ENCODE measurements around the gene GRIN2A. TPM values are rescaled to one million over a fixed set of nuclear protein-coding genes. Genes with fewer than 3 reads are reported as not detected.

GRIN2A gene
- total and polyA plus RNA-seq, 2 of the 13 experiments (the other 11 are each of a cell fraction or from before 2014, with no cell fraction given): not detected

- TF ChIP-seq ZNF121 (CRISPR knock-in tag; IDR thresholded peaks at IDR 0.05) (no peak), FIP1L1 (IDR thresholded peaks at IDR 0.05; ENCODE audit: borderline replicate concordance, insufficient read depth, low read depth, low read length) (no peak), SMAD3 (CRISPR knock-in tag; IDR thresholded peaks at IDR 0.05) (no peak)
Measured at GRCh38 chr16:10110552-10110951, 71.7 kb downstream of the GRIN2A start (continued).

GRCh38 chr16:10107081-10107480 lies 75.1 kb downstream of the GRIN2A start:
- Histone ChIP-seq H3K27me3 (ENCODE audit: control insufficient read depth in 1 of 2, insufficient read depth in 2 of 2, low read length in 2 of 2) (peaks cover 0 to 11% of the 10 kb centered on the region in 2 experiments; a peak in 2 of 5 replicates), H2AFZ (ENCODE audit: low read length) (no peak overlapping the region), H3K27ac (ENCODE audit: extremely low read length, insufficient read depth, low read length) (no peak overlapping the region), H3K4me1 (ENCODE audit: insufficient read depth, low read length) (no peaks in the 10 kb centered on the region), H3K9me3 (ENCODE audit: low read length) (no peaks in the 10 kb centered on the region), H4K20me1 (ENCODE audit: insufficient read depth, low read length) (no peaks in the 10 kb centered on the region), H3K9ac (ENCODE audit: insufficient read depth, low read depth, low read length) (no peak overlapping the region), H3K4me2 (ENCODE audit: low read depth, low read length) (no peak overlapping the region), H3K36me3 (replicated peaks in 1 of 2; ENCODE audit: control insufficient read depth in 1 of 2, insufficient read depth in 2 of 2, low read length in 2 of 2) (no peaks in the 10 kb centered on the region), H3K4me3 (replicated peaks in 1 of 3; ENCODE audit: insufficient read depth in 1 of 3, low read depth in 2 of 3, low read length in 3 of 3) (no peak overlapping the region), H3K79me2 (ENCODE audit: insufficient read depth, low read length) (no peaks in the 10 kb centered on the region)
- no peak for ATAC-seq
- in situ Hi-C loops (cut with HindIII; ENCODE audit: extremely low pct_ligation_motif_present, low pct_unique_long_range_greater_than_20kb) (no loop called here), intact Hi-C loops (cut with micrococcal nuclease; ENCODE audit: unreplicated experiment) (no loop called here)
- POLR2A ChIA-PET: no interaction called here
- WGBS (ENCODE audit: low lambda C conversion rate): 12% methylated on average over 1 of the region's 1 CpG
- no TSS peak for BruUV-seq (replicated peaks)
- DNase-seq (ENCODE audit: low spot score): no peak
- CTCF ChIA-PET (ENCODE audit: low intra/inter-chr PET ratio, low total read pairs): no interaction called here
- no peak for FAIRE-seq
- TF ChIP-seq HNF1B (CRISPR knock-in tag; IDR thresholded peaks at IDR 0.05) (no peak), GMEB2 (CRISPR knock-in tag; IDR thresholded peaks at IDR 0.05; ENCODE audit: low read depth) (no peak), ZNF776 (CRISPR knock-in tag; IDR thresholded peaks at IDR 0.05) (no peak), KAT2B (IDR thresholded peaks at IDR 0.05; ENCODE audit: borderline replicate concordance, low read depth, low read length) (no peak), ZNF329 (CRISPR knock-in tag; IDR thresholded peaks at IDR 0.05; ENCODE audit: low read depth) (no peak), NR1H2 (CRISPR knock-in tag; IDR thresholded peaks at IDR 0.05; ENCODE audit: borderline replicate concordance, low read depth) (no peak), TGIF2 (CRISPR knock-in tag; IDR thresholded peaks at IDR 0.05) (no peak), SRSF1 (optimal IDR thresholded peaks at IDR 0.05; ENCODE audit: low read depth, low read length) (no peak), ZNF883 (CRISPR knock-in tag; IDR thresholded peaks at IDR 0.05; ENCODE audit: not compliant biosample characterization) (no peak), THRA (CRISPR knock-in tag; IDR thresholded peaks at IDR 0.05; ENCODE audit: borderline replicate concordance) (no peak)

Measured in HepG2 (cell line).